CD4-positive, alpha-beta memory T cell (primary cell): ENCODE data around the gene ERI3. TPM values are rescaled to one million over a fixed set of nuclear protein-coding genes. Genes with fewer than 3 reads are reported as not detected.

Source experiments
- CTCF ChIA-PET: fragments of 350-600 bp; sonication (Branson Sonifier 250); formaldehyde crosslinking; loops from one replicate; lab custom pipeline; 2021; ENCODE audit warnings: inconsistent platforms; ENCODE audit not compliant: partially characterized antibody; lab: Charles Lee
- POLR2A ChIA-PET: fragments of 350-600 bp; sonication (Branson Sonifier 250); formaldehyde crosslinking; loops from one replicate; lab custom pipeline; 2021; ENCODE audit not compliant: partially characterized antibody; lab: Charles Lee
- DNase-seq, 5 donors: peaks; one replicate each; pipeline versions ENCODE4 v3.0.0 to v3.0.0-alpha.2; 2020 to 2022; ENCODE audit warnings: mixed read lengths in 1 of 5
- H3K27ac ChIP-seq: one replicate; pipeline ENCODE4 v1.7.0; 2013; ENCODE audit warnings: low read depth, low read length
- H3K27me3 ChIP-seq: 2 replicates; pipeline ENCODE4 v1.7.0; 2013; ENCODE audit warnings: mild to moderate bottlenecking, low read length, moderate library complexity; ENCODE audit not compliant: insufficient read depth
- H3K36me3 ChIP-seq: 2 replicates; pipeline ENCODE4 v1.7.0; 2013; ENCODE audit warnings: mild to moderate bottlenecking, low read length, moderate library complexity; ENCODE audit not compliant: insufficient read depth
- H3K4me1 ChIP-seq: 2 replicates; pipeline ENCODE4 v1.7.0; 2013; ENCODE audit warnings: mild to moderate bottlenecking, low read length, moderate library complexity; ENCODE audit not compliant: insufficient read depth
- H3K4me3 ChIP-seq, 2 donors: one replicate each; pipeline ENCODE4 v1.7.0; 2013; ENCODE audit warnings: low read length in 2 of 2, mild to moderate bottlenecking in 1 of 2
- H3K9me3 ChIP-seq, 2 donors: one replicate each; pipeline ENCODE4 v1.7.0; 2013; ENCODE audit warnings: low read length in 2 of 2, control low read depth in 1 of 2; ENCODE audit not compliant: control insufficient read depth in 1 of 2
- H3K27ac Mint-ChIP-seq, 7 donors: one replicate each; pipeline ENCODE4 v1.8.0; 2020 to 2021; ENCODE audit warnings: mixed read lengths in 7 of 7, mild to moderate bottlenecking in 6 of 7, inconsistent platforms in 3 of 7, moderate library complexity in 3 of 7
- H3K27me3 Mint-ChIP-seq, 2 donors: one replicate each; pipeline ENCODE4 v1.8.0; 2020 to 2021; ENCODE audit warnings: mixed read lengths in 2 of 2
- H3K36me3 Mint-ChIP-seq, 2 donors: one replicate each; pipeline ENCODE4 v1.8.0; 2020 to 2021; ENCODE audit warnings: mixed read lengths in 2 of 2, inconsistent platforms in 1 of 2, mild to moderate bottlenecking in 1 of 2
- H3K4me1 Mint-ChIP-seq, 4 donors: one replicate each; pipeline ENCODE4 v1.8.0; 2020 to 2021; ENCODE audit warnings: mixed read lengths in 4 of 4, mild to moderate bottlenecking in 1 of 4
- H3K4me3 Mint-ChIP-seq, 8 donors: one replicate each; pipeline ENCODE4 v1.8.0; 2020 to 2021; ENCODE audit warnings: mixed read lengths in 8 of 8, mild to moderate bottlenecking in 7 of 8, moderate library complexity in 6 of 8, inconsistent platforms in 3 of 8
- H3K9me3 Mint-ChIP-seq, 8 donors: one replicate each; pipeline ENCODE4 v1.8.0; 2020 to 2021; ENCODE audit warnings: mixed read lengths in 8 of 8, mild to moderate bottlenecking in 5 of 8, inconsistent platforms in 3 of 8, moderate library complexity in 1 of 8
- intact Hi-C: fragments of 100-400 bp; cut with micrococcal nuclease; formaldehyde crosslinking; loops from one replicate; pipeline ENCODE4 v1.15.1; 2023
- polyA plus RNA-seq, 2 donors: library from polyadenylated mRNA; unstranded; fragments of 300-500 nt; fragmentation: Illumina TruSeq; gene quantifications; one replicate each; pipeline ENCODE4 v1.2.3, GENCODE V29; 2021
- total RNA-seq, 2 experiments: library from RNA; stranded (reverse); gene quantifications; one replicate each; pipeline ENCODE4 v1.2.3, GENCODE V29; 2021

Gene ERI3
- 10 to 100 TPM; 26.4 to 29.6 TPM for total RNA-seq
- 10 to 100 TPM; 33.7 to 59.4 TPM for polyA plus RNA-seq

- Mint-ChIP-seq H3K4me1 (peaks cover 12 to 37% (median 25%) of the 10 kb centered on the region in 4 donors), H3K9me3 (peaks cover 0 to 1% (median 0%) of the 10 kb centered on the region in 8 donors)
- intact Hi-C loops: loop anchor here (1.0 kb wide), 1 partner anchor 319 kb away; the partner anchor contains the start of genes ARMH1 and TMEM53
These were observed at the start of gene ERI3 for GRCh38 chr1:44354840-44355581. TSS of gene ERI3 (minus strand) at chr1:44355257. CDS start at chr1:44355026, 231 bp downstream.

DNA sequence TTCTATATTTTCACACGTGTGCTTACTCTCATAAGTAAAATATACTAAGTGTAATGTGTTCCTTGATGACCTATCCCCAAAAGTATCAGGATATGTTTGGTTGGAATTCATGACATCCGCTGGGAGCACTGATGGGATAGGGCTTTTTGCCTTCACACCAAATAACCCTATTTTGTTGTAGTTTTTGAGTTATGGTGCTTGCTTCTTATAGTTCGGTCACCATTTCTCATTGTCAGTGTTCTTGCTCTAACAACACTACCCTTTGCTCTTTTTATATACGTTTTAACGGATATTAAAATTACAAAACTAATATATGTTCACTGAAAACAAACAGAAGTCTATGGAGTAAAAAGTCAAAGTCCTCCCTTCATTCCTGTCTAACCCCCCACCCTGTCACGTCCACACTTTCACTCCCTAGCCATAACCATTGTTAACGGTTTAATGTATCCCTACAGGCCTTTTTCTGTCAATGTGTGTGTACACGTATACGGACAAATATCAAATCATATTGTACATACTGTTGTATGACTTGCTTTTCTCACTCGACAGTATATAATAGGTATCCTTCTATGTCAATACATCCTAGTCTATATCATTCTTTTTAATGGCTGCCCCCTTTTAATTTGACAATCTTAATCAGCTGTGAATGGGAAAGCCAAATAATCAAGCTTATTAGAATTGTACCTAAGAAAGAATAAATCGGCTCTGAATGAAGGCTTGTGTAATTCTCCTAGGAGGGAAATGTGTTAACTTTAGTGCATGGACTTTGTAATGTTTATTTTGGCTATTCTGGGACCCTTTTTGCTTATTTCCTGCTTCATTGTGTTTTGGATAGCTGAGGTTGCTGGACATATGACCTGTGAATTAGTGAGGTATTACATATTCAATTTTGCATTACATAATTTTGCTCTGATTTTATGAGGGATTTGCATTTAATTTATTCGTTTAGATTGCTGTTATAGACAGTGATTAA is 46.5 kb upstream of the ERI3 start:
- Mint-ChIP-seq H3K9me3 (peaks cover 0 to 4% (median 0%) of the 10 kb centered on the region in 8 donors), H3K36me3 (no peaks in the 10 kb centered on the region), H3K27me3 (peaks cover 55 to 70% of the 10 kb centered on the region in 2 donors), H3K4me3 (no peak overlapping the region), H3K27ac (no peak overlapping the region), H3K4me1 (peaks cover 7 to 18% (median 13%) of the 10 kb centered on the region in 4 donors)
- H3K36me3 ChIP-seq: no peaks in the 10 kb centered on the region
- no peak overlapping the region for H3K27ac ChIP-seq
- ChIA-PET CTCF (no interaction called here), POLR2A (no interaction called here)
- peaks cover 41% of the 10 kb centered on the region for H3K27me3 ChIP-seq
- intact Hi-C loops: no loop called here
- peaks cover 17% of the 10 kb centered on the region for H3K4me1 ChIP-seq
- H3K9me3 ChIP-seq: no peaks in the 10 kb centered on the region
- no peak overlapping the region for H3K4me3 ChIP-seq
- DNase-seq: no peak

More at GRCh38 chr1:44354840-44355581, at the start of gene ERI3:
- no peaks in the 10 kb centered on the region for H3K9me3 ChIP-seq
- H3K36me3 ChIP-seq: no peaks in the 10 kb centered on the region
- ChIA-PET CTCF (no interaction called here), POLR2A (interaction anchor here (0.6 to 1.7 kb wide), 4 partner anchors 13 to 277 kb away, joined by 3 to 5 read pairs (median 4); no protein-coding TSS in a partner anchor)
- peak within 1 kb of the TSS; percentile 70 for H3K27ac ChIP-seq
- peak; percentile 95 to 97 (median 96) for DNase-seq
- Mint-ChIP-seq H3K4me3 (peak within 1 kb of the TSS; percentile 92 to 100 (median 96)), H3K27me3 (no peaks in the 10 kb centered on the region), H3K27ac (peak within 1 kb of the TSS; percentile 70 to 96 (median 95)), H3K36me3 (peaks cover 0 to 2% of the 10 kb centered on the region in 2 donors)
- H3K27me3 ChIP-seq: no peaks in the 10 kb centered on the region
- H3K4me1 ChIP-seq: peaks cover 25% of the 10 kb centered on the region
- peak within 1 kb of the TSS; percentile 31 to 72 for H3K4me3 ChIP-seq

- H3K4me3 ChIP-seq: no peak overlapping the region
- no peaks in the 10 kb centered on the region for H3K9me3 ChIP-seq
- DNase-seq: no peak
- Mint-ChIP-seq H3K4me1 (no peaks in the 10 kb centered on the region), H3K27ac (no peak overlapping the region), H3K4me3 (no peak overlapping the region), H3K9me3 (peaks cover 0 to 3% (median 0%) of the 10 kb centered on the region in 8 donors), H3K27me3 (peaks cover 17 to 18% of the 10 kb centered on the region in 2 donors), H3K36me3 (no peaks in the 10 kb centered on the region)
- intact Hi-C loops: no loop called here
- no peaks in the 10 kb centered on the region for H3K36me3 ChIP-seq
- no peaks in the 10 kb centered on the region for H3K27me3 ChIP-seq
- POLR2A ChIA-PET: no interaction called here
- H3K27ac ChIP-seq: no peak overlapping the region
- H3K4me1 ChIP-seq: no peaks in the 10 kb centered on the region
- CTCF ChIA-PET: interaction anchor here (0.9 to 2.9 kb wide), 2 partner anchors 10 to 262 kb away, joined by 3 to 13 read pairs; no protein-coding TSS in a partner anchor
These were observed 35.2 kb upstream of the ERI3 start for GRCh38 chr1:44390277-44390676.

DNA sequence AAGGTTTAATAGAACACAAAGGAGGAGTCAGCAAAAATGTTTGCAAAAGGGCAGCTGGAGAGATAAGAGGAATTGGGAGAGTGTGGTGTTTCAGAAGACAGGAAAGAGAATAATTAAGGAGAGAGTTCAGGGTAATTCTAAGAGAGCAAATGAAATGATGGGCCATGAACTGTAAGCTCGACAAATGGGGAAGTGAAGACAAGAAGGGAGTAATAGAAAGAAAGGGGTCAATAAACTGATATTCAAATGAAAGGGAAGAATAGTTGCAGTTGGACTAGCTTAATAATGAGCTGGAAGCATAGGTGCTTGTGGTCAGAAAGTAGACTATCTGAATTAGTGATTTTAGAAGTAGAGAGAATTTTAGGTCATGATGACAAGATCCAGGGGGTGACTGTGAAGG is 34.4 kb upstream of the ERI3 start:
- no peaks in the 10 kb centered on the region for H3K9me3 ChIP-seq
- no peaks in the 10 kb centered on the region for H3K9me3 Mint-ChIP-seq
- ChIA-PET CTCF (interaction anchor here (0.9 to 2.9 kb wide), 2 partner anchors 9 to 263 kb away, joined by 3 to 13 read pairs; no protein-coding TSS in a partner anchor), POLR2A (no interaction called here)
- no peaks in the 10 kb centered on the region for H3K36me3 ChIP-seq
- H3K4me1 Mint-ChIP-seq: no peaks in the 10 kb centered on the region
- H3K27me3 ChIP-seq: no peaks in the 10 kb centered on the region
- peaks cover 14 to 16% of the 10 kb centered on the region in 2 donors for H3K27me3 Mint-ChIP-seq
- H3K4me3 Mint-ChIP-seq: no peak overlapping the region
- no peak overlapping the region for H3K27ac ChIP-seq
- intact Hi-C loops: no loop called here
- H3K27ac Mint-ChIP-seq: no peak overlapping the region
- no peaks in the 10 kb centered on the region for H3K36me3 Mint-ChIP-seq
- H3K4me1 ChIP-seq: no peaks in the 10 kb centered on the region
- no peak overlapping the region for H3K4me3 ChIP-seq
- DNase-seq: no peak

GRCh38 chr1:44388551-44388950 is 33.5 kb upstream of the ERI3 start:
- Mint-ChIP-seq H3K27ac (no peak overlapping the region), H3K4me3 (no peak overlapping the region), H3K9me3 (no peaks in the 10 kb centered on the region), H3K27me3 (peaks cover 8 to 10% of the 10 kb centered on the region in 2 donors), H3K4me1 (no peaks in the 10 kb centered on the region), H3K36me3 (no peaks in the 10 kb centered on the region)
- Histone ChIP-seq H3K27me3 (no peaks in the 10 kb centered on the region), H3K4me1 (no peaks in the 10 kb centered on the region), H3K36me3 (no peaks in the 10 kb centered on the region), H3K4me3 (no peak overlapping the region), H3K27ac (no peak overlapping the region), H3K9me3 (no peaks in the 10 kb centered on the region)
- ChIA-PET POLR2A (no interaction called here), CTCF (no interaction called here)
- no peak for DNase-seq
- intact Hi-C loops: no loop called here

DNA sequence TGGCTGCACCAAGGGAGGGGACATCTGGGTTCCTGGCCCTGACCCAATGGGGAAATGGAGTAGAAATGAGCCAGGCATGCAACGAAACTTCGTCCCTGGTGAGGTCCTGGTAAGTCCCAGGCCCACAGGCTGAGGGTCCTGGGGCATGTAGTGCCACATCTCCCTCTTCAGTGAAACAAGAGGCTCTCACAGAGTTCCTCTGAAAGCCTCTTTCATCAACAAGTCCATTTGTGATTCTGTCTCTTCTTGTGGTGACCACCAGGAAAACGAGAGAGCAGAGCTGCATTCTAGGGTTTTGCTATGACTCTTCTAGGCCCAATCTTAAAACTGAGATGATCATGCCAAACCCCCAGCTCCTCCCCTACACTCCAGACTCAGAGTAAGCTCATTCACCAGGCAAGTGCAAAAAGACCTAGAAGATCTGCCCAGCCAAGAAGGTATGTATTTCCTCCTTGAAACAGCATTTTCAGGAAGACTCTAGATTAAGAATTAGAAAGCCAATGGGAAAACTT is 25.7 kb upstream of the ERI3 start:
- H3K4me3 Mint-ChIP-seq: no peak overlapping the region
- no peak for DNase-seq
- no peaks in the 10 kb centered on the region for H3K27me3 ChIP-seq
- POLR2A ChIA-PET: no interaction called here
- H3K27ac ChIP-seq: no peak overlapping the region
- no peaks in the 10 kb centered on the region for H3K4me1 ChIP-seq
- no peaks in the 10 kb centered on the region for H3K9me3 Mint-ChIP-seq
- intact Hi-C loops: no loop called here
- H3K27me3 Mint-ChIP-seq: peaks cover 0 to 9% of the 10 kb centered on the region in 2 donors
- no peaks in the 10 kb centered on the region for H3K9me3 ChIP-seq
- H3K36me3 ChIP-seq: no peaks in the 10 kb centered on the region
- no peak overlapping the region for H3K27ac Mint-ChIP-seq
- no peaks in the 10 kb centered on the region for H3K4me1 Mint-ChIP-seq
- CTCF ChIA-PET: interaction anchor here (1.0 to 6.3 kb wide), 5 partner anchors 9 to 272 kb away, joined by 3 to 55 read pairs (median 13); no protein-coding TSS in a partner anchor
- H3K36me3 Mint-ChIP-seq: no peaks in the 10 kb centered on the region
- no peak overlapping the region for H3K4me3 ChIP-seq
